Measurements from ENCODE around the gene FTL.

DNA sequence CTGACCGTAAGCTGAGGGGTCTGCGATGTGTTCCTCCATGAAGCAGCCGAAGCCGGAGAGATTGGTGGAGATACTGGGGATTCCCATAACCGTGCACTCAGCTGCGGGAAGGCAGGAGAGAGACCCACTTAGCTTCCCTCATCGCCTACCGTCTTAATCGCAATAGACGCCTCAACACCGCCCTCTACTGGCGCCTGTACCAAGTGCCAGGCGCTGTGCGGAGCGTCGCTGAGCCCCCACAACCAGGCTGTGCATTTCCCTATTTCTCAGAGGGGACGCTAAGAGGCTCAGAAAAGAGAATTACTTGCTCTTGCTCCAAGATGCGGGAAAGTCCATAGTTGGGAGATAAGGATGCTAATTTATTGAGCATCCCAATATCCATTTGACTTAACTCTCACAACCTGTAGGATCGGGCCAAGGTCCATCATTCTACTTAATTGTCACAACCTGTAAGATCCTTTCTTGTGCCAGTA is 5.8 kb downstream of the FTL start:
- TF ChIP-seq, protein P1, sequence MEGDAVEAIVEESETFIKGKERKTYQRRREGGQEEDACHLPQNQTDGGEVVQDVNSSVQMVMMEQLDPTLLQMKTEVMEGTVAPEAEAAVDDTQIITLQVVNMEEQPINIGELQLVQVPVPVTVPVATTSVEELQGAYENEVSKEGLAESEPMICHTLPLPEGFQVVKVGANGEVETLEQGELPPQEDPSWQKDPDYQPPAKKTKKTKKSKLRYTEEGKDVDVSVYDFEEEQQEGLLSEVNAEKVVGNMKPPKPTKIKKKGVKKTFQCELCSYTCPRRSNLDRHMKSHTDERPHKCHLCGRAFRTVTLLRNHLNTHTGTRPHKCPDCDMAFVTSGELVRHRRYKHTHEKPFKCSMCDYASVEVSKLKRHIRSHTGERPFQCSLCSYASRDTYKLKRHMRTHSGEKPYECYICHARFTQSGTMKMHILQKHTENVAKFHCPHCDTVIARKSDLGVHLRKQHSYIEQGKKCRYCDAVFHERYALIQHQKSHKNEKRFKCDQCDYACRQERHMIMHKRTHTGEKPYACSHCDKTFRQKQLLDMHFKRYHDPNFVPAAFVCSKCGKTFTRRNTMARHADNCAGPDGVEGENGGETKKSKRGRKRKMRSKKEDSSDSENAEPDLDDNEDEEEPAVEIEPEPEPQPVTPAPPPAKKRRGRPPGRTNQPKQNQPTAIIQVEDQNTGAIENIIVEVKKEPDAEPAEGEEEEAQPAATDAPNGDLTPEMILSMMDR (IDR thresholded peaks at IDR 0.05), result peak; percentile 80 to 92 (median 84)
- TF ChIP-seq POLR2A (IDR thresholded peaks at IDR 0.05), result no peak

All from uterus (tissue), 2 donors.